Prostate gland (tissue), 2 donors: ENCODE results near the gene SPECC1. TPM values are rescaled to one million over a fixed set of nuclear protein-coding genes. Genes with fewer than 3 reads are reported as not detected.

Source experiments
- DNase-seq: peaks from one replicate; pipeline ENCODE4 v3.0.0-alpha.2; 2019; ENCODE audit warnings: low spot score
- H3K27ac ChIP-seq, 2 donors: fragments of 200-600 bp; sonication (generic); 2 replicates each; pipeline ENCODE4 v1.5.1; 2017 to 2019
- H3K27me3 ChIP-seq: fragments of 200-600 bp; sonication (generic); replicated peaks from 2 replicates; pipeline ENCODE4 v1.5.1; 2019; ENCODE audit not compliant: insufficient read depth
- H3K36me3 ChIP-seq, 2 donors: fragments of 200-600 bp; sonication (generic); 1 replicate in 1 of 2; 2 replicates in 1 of 2; pipeline versions ENCODE4 v1.5.1 to v1.8.1; 2017 to 2019
- H3K4me1 ChIP-seq: fragments of 200-600 bp; sonication (generic); replicated peaks from 2 replicates; pipeline ENCODE4 v1.5.1; 2019
- H3K4me3 ChIP-seq, 2 donors: fragments of 200-600 bp; sonication (generic); 2 replicates each; pipeline ENCODE4 v1.5.1; 2017 to 2019
- H3K9me3 ChIP-seq: fragments of 200-600 bp; sonication (generic); 2 replicates; pipeline ENCODE4 v1.5.1; 2017
- POLR2A ChIP-seq: fragments of 450-650 bp; IDR thresholded peaks from one replicate; pipeline ENCODE4 v1.6.1; 2016; ENCODE audit warnings: antibody characterized with exemption, mild to moderate bottlenecking
- POLR2AphosphoS5 ChIP-seq: sonication (generic); formaldehyde crosslinking; IDR thresholded peaks from one replicate; pipeline ENCODE4 v1.6.1; 2017; ENCODE audit warnings: antibody characterized with exemption
- WGBS: methylation state at CpG from one replicate; pipeline ENCODE4 v1.1.5; 2018; 5-methylcytosine and 5-hydroxymethylcytosine counted together
- intact Hi-C: fragments of 100-400 bp; cut with DNase I; formaldehyde crosslinking; loops from one replicate; pipeline ENCODE4 v1.14.2; 2022
- total RNA-seq, 2 donors: library from RNA; depleted of rRNA; stranded (reverse); fragments of >200 nt; gene quantifications; one replicate each; pipeline ENCODE4 v1.1.0, GENCODE V29; 2016
- TF ChIP-seq, protein P1 (sequence below), 4 experiments: fragments of 200-600 bp in 2 of 4; fragments of 450-650 bp in 2 of 4; sonication (generic) in 2 of 4; IDR thresholded peaks; 1 replicate in 3 of 4; 2 replicates in 1 of 4; pipeline ENCODE4 v1.5.1; 2016 to 2019; ENCODE audit warnings: antibody characterized with exemption in 4 of 4, mild to moderate bottlenecking in 2 of 4, moderate library complexity in 2 of 4

Gene SPECC1
- total RNA-seq, 2 donors from 2014 or later, result 29.7 to 85.5 TPM

DNA sequence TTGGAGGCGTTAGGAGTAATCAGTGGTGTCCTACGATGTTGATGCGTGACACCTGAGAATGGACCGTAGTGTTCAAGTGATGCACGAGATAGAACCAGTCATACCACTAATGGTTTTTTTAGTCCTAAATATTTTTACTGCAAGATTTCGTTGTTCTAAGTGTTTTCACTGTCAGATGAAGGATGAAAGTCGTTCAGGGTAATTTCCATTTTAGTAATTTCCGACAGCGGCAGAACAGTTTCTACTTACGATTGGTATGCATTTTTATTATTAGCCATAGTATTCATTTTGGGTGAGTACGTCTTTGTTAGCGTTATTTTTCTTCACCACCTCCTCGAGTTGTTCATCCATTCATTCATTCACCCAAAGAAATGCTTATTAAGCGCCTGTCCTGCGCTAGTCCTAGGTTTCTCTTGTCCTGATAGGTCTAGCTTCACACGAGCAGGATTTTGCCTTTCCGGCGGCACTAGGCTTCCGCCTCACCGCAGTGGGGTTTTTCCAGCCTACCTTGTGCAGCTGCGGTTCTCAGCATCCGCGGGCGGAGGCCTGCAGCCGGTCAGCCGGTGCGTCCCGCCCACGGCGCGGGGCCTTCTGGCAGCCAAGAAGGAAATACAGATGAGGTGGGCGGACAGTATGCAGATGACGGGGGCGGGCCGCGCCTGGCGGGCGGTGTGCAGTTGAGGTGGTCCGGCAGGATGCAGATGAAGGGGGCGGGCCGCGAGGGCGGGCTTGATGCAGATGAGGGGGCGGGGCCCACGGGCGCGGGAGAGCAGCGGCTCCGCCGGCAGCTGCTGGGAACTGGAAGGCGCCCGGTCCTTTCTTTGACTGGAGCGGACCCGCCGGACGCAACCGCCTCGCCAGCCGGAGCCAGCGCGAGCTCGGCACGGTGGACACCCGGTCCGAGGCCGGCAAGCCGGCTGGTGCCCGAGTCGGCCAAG lies 146.4 kb downstream of the SPECC1 start:
- 12% methylated on average over 43 of the region's 69 CpGs for WGBS
- peak overlapping the region; percentile 73 for H3K27ac ChIP-seq
- H3K27me3 ChIP-seq, result no peaks in the 10 kb centered on the region
- H3K36me3 ChIP-seq, result no peaks in the 10 kb centered on the region
- intact Hi-C loops, result no loop called here
- no peaks in the 10 kb centered on the region for H3K9me3 ChIP-seq
- H3K4me3 ChIP-seq, result peak overlapping the region; percentile 53 to 73
- DNase-seq, result peak; percentile 98
- TF ChIP-seq, protein P1, sequence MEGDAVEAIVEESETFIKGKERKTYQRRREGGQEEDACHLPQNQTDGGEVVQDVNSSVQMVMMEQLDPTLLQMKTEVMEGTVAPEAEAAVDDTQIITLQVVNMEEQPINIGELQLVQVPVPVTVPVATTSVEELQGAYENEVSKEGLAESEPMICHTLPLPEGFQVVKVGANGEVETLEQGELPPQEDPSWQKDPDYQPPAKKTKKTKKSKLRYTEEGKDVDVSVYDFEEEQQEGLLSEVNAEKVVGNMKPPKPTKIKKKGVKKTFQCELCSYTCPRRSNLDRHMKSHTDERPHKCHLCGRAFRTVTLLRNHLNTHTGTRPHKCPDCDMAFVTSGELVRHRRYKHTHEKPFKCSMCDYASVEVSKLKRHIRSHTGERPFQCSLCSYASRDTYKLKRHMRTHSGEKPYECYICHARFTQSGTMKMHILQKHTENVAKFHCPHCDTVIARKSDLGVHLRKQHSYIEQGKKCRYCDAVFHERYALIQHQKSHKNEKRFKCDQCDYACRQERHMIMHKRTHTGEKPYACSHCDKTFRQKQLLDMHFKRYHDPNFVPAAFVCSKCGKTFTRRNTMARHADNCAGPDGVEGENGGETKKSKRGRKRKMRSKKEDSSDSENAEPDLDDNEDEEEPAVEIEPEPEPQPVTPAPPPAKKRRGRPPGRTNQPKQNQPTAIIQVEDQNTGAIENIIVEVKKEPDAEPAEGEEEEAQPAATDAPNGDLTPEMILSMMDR (IDR thresholded peaks at IDR 0.05), result peak in 1 of 4 experiments; percentile 11
- TF ChIP-seq POLR2AphosphoS5, result peak; percentile 92
- peak; percentile 78 for TF ChIP-seq POLR2A
- H3K4me1 ChIP-seq, result no peaks in the 10 kb centered on the region

- TF ChIP-seq POLR2A, result no peak
- TF ChIP-seq POLR2AphosphoS5, result no peak
- TF ChIP-seq, protein P1 (IDR thresholded peaks at IDR 0.05), result no peak
- DNase-seq, result peak; percentile 40
- 1% methylated on average over 37 of the region's 72 CpGs for WGBS
- H3K36me3 ChIP-seq, result no peaks in the 10 kb centered on the region
- no peaks in the 10 kb centered on the region for H3K27me3 ChIP-seq
- H3K27ac ChIP-seq, result peak overlapping the region; percentile 73
- intact Hi-C loops, result no loop called here
- peak overlapping the region; percentile 53 to 73 for H3K4me3 ChIP-seq
- no peaks in the 10 kb centered on the region for H3K9me3 ChIP-seq
- no peaks in the 10 kb centered on the region for H3K4me1 ChIP-seq
Observed at GRCh38 chr17:20156196-20157000, 147.2 kb downstream of the SPECC1 start.

- intact Hi-C loops, result no loop called here
- H3K36me3 ChIP-seq, result no peaks in the 10 kb centered on the region
- no peak for TF ChIP-seq POLR2AphosphoS5
- TF ChIP-seq POLR2A, result no peak
- TF ChIP-seq, protein P1 (IDR thresholded peaks at IDR 0.05), result no peak
- WGBS, result 72% methylated on average over 12 of the region's 12 CpGs
- H3K27me3 ChIP-seq, result no peaks in the 10 kb centered on the region
- H3K4me1 ChIP-seq, result no peaks in the 10 kb centered on the region
- no peak for DNase-seq
- no peaks in the 10 kb centered on the region for H3K9me3 ChIP-seq
- peak overlapping the region; percentile 53 to 73 for H3K4me3 ChIP-seq
- H3K27ac ChIP-seq, result peak overlapping the region; percentile 73
Observed at GRCh38 chr17:20157001-20157310, 147.8 kb downstream of the SPECC1 start.

DNA sequence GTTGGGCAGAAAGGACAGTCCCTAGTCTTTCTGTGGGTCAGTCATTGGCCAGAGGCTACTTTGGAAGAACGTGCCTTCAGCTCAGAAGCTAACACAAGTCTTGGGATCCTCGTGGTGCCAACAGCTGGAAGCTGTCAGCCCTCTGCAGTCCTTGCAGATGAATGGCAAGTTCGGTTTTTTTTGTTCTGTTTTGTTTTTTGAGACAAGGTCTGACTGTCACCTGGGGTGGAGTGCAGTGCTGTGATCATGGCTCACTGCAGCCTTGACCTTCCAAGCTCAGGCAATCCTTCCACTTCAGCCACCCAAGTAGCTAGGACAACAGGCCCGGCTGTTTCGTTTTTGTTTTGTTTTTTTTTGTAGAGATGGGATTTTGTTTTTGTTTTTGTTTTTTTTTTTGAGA lies 149.4 kb downstream of the SPECC1 start:
- no peak for TF ChIP-seq POLR2AphosphoS5
- TF ChIP-seq, protein P1 (IDR thresholded peaks at IDR 0.05), result no peak
- no peak for TF ChIP-seq POLR2A
- Histone ChIP-seq H3K36me3 (no peaks in the 10 kb centered on the region), H3K27me3 (no peaks in the 10 kb centered on the region), H3K27ac (no peak overlapping the region), H3K9me3 (no peaks in the 10 kb centered on the region), H3K4me3 (no peak overlapping the region), H3K4me1 (no peaks in the 10 kb centered on the region)
- WGBS, result 88% methylated on average over 5 of the region's 5 CpGs
- intact Hi-C loops, result no loop called here
- no peak for DNase-seq
